Endothelial cell of umbilical vein (primary cell): ENCODE results near the gene CCDC81. TPM values are rescaled to one million over a fixed set of nuclear protein-coding genes. Genes with fewer than 3 reads are reported as not detected.

Experiments used
- BruUV-seq: library from RNA; stranded (reverse); fragments of 400-500 nt; replicated peaks from 2 replicates; lab custom pipeline; 2021; lab: Mats Ljungman, UMichigan
- CTCF ChIA-PET: fragments of 300-600, 350-600 bp; sonication (Branson Sonifier 250); formaldehyde crosslinking; loops from one replicate; lab custom pipeline; 2021; ENCODE audit warnings: antibody characterized with exemption, inconsistent platforms; lab: Charles Lee
- POLR2A ChIA-PET: fragments of 300-600, 350-600 bp; sonication (Branson Sonifier 250); formaldehyde crosslinking; loops from one replicate; lab custom pipeline; 2021; ENCODE audit warnings: antibody characterized with exemption, inconsistent platforms; lab: Charles Lee
- DNase-seq: peaks from one replicate; pipeline ENCODE4 v3.0.0-alpha.2; 2011; ENCODE audit warnings: low read depth, low spot score
- FAIRE-seq: peaks from 2 replicates; lab custom pipeline; 2011; peaks lifted over from hg19 to GRCh38; lab: Jason Lieb, UNC
- H2AFZ ChIP-seq: 2 replicates; pipeline ENCODE4 v1.6.0; 2012; ENCODE audit warnings: low read depth, low read length, control low read depth, inconsistent platforms
- H3K27ac ChIP-seq: 2 replicates; pipeline ENCODE4 v1.5.1; 2011; ENCODE audit warnings: low read depth, mild to moderate bottlenecking, control low read depth, low read length, moderate library complexity; ENCODE audit not compliant: insufficient read depth
- H3K27me3 ChIP-seq, 2 experiments: 2 replicates each; pipeline versions ENCODE4 v1.6.0 to v1.6.1; 2011; ENCODE audit warnings: low read length in 2 of 2, mixed read lengths in 1 of 2; ENCODE audit not compliant: control insufficient read depth in 2 of 2, insufficient read depth in 2 of 2
- H3K36me3 ChIP-seq, 2 experiments: 2 replicates in 1 of 2; 3 replicates in 1 of 2; pipeline ENCODE4 v1.5.1; 2011; ENCODE audit warnings: low read length in 2 of 2, mild to moderate bottlenecking in 1 of 2, moderate library complexity in 1 of 2; ENCODE audit not compliant: control insufficient read depth in 2 of 2, insufficient read depth in 2 of 2; ENCODE audit errors: extremely low read depth in 1 of 2
- H3K4me1 ChIP-seq: 3 replicates; pipeline ENCODE4 v1.5.1; 2011; ENCODE audit warnings: mild to moderate bottlenecking, low read length; ENCODE audit not compliant: control insufficient read depth, insufficient read depth; ENCODE audit errors: extremely low read depth
- H3K4me2 ChIP-seq: 2 replicates; pipeline ENCODE4 v1.6.1; 2011; ENCODE audit warnings: low read length, control low read depth, mixed read lengths; ENCODE audit not compliant: insufficient read depth
- H3K4me3 ChIP-seq, 3 experiments: fragments of 200-600 bp in 1 of 3; sonication (generic), shearing (Covaris generic) in 1 of 3; replicated peaks in 1 of 3; 2 replicates each; pipeline ENCODE4 v1.5.1; 2011 to 2016; ENCODE audit warnings: control low read depth in 3 of 3, low read length in 3 of 3, mild to moderate bottlenecking in 2 of 3, inconsistent platforms in 1 of 3, low read depth in 1 of 3, moderate library complexity in 1 of 3; ENCODE audit not compliant: insufficient read depth in 1 of 3
- H3K79me2 ChIP-seq: 2 replicates; pipeline ENCODE4 v1.6.0; 2012; ENCODE audit warnings: low read length, inconsistent platforms; ENCODE audit not compliant: control insufficient read depth, insufficient read depth
- H3K9ac ChIP-seq: replicated peaks from 2 replicates; pipeline ENCODE3; 2011; ENCODE audit warnings: low read length, control low read depth; ENCODE audit not compliant: insufficient read depth; ENCODE audit errors: extremely low read depth
- H3K9me1 ChIP-seq: replicated peaks from 3 replicates; pipeline ENCODE4 v1.6.0; 2011; ENCODE audit warnings: mild to moderate bottlenecking, low read length; ENCODE audit not compliant: control insufficient read depth, insufficient read depth; ENCODE audit errors: extremely low read depth
- H3K9me3 ChIP-seq: replicated peaks from 2 replicates; pipeline ENCODE4 v1.5.1; 2012; ENCODE audit warnings: low read length, inconsistent platforms; ENCODE audit not compliant: control insufficient read depth, insufficient read depth
- H4K20me1 ChIP-seq: replicated peaks from 2 replicates; pipeline ENCODE3; 2011; ENCODE audit warnings: mild to moderate bottlenecking, low read length; ENCODE audit not compliant: control insufficient read depth, insufficient read depth; ENCODE audit errors: extremely low read depth
- CTCF ChIP-seq, 2 donors: IDR thresholded peaks; 1 replicate in 1 of 2; 2 replicates in 1 of 2; pipeline ENCODE4 v1.5.1; 2011; ENCODE audit warnings: low read length in 2 of 2, mild to moderate bottlenecking in 2 of 2, moderate library complexity in 2 of 2, control low read depth in 1 of 2, inconsistent platforms in 1 of 2, low read depth in 1 of 2; ENCODE audit not compliant: insufficient read depth in 1 of 2; ENCODE audit errors: extremely low read depth in 1 of 2
- EZH2 ChIP-seq: IDR thresholded peaks from 2 replicates; pipeline ENCODE4 v1.6.1; 2012; ENCODE audit warnings: borderline replicate concordance, low read depth, mild to moderate bottlenecking, moderate library complexity, low read length, inconsistent platforms; ENCODE audit not compliant: severe bottlenecking
- FOS ChIP-seq: IDR thresholded peaks from 2 replicates; pipeline ENCODE4 v1.6.1; 2011; ENCODE audit warnings: mild to moderate bottlenecking, low read length, moderate library complexity, borderline replicate concordance; ENCODE audit not compliant: insufficient read depth
- GATA2 ChIP-seq: IDR thresholded peaks from 2 replicates; pipeline ENCODE4 v1.7.0; 2011; ENCODE audit warnings: low read depth, mild to moderate bottlenecking, moderate library complexity, mixed read lengths, low read length; ENCODE audit not compliant: insufficient read length, insufficient read depth
- JUN ChIP-seq: IDR thresholded peaks from 2 replicates; pipeline ENCODE4 v1.6.1; 2011; ENCODE audit warnings: borderline replicate concordance, low read depth; ENCODE audit not compliant: insufficient read length, insufficient read depth
- MAX ChIP-seq: IDR thresholded peaks from 2 replicates; pipeline ENCODE4 v1.6.1; 2011; ENCODE audit not compliant: insufficient read depth, insufficient read length
- MYC ChIP-seq: IDR thresholded peaks from one replicate; pipeline ENCODE4 v1.6.1; 2011; ENCODE audit warnings: mild to moderate bottlenecking, low read depth, low read length
- POLR2A ChIP-seq: IDR thresholded peaks from 2 replicates; pipeline ENCODE4 v1.6.1; 2012; ENCODE audit warnings: low read depth, mild to moderate bottlenecking, control low read depth, low read length
- POLR2AphosphoS5 ChIP-seq: IDR thresholded peaks from 2 replicates; pipeline ENCODE4 v1.6.1; 2012; ENCODE audit warnings: low read depth, mild to moderate bottlenecking, control low read depth, low read length, moderate library complexity; ENCODE audit not compliant: insufficient read depth
- dilution Hi-C: fragments of 300-500 bp; cut with MboI; formaldehyde crosslinking; loops from one replicate; pipeline ENCODE4 v1.15.0; 2019; ENCODE audit warnings: low sequenced_read_pairs; ENCODE audit not compliant: extremely low pct_ligation_motif_present
- intact Hi-C: fragments of 100-400 bp; cut with micrococcal nuclease; formaldehyde crosslinking; loops from one replicate; pipeline ENCODE4 v1.10.0; 2022
- polyA plus RNA-seq, 4 experiments: library from polyadenylated mRNA; depleted of rRNA in 3 of 4; stranded (reverse) in 3 of 4; unstranded in 1 of 4; fragments of >200 nt; gene quantifications; 2 replicates each; pipeline versions ENCODE4 v1.2.1 to v1.2.3, GENCODE V29; 2011 to 2012; ENCODE audit warnings: missing spikeins in 1 of 4
- total RNA-seq: library from RNA; stranded (reverse); gene quantifications from 2 replicates; pipeline ENCODE4 v1.2.3, GENCODE V29; 2021

CCDC81 gene
- total and polyA plus RNA-seq, 2 donors (not counting 3 experiments of a cell fraction or from before 2014, with no cell fraction given) = 0.57 to 1.1 TPM

GRCh38 chr11:86442420-86442819, 67.7 kb downstream of the CCDC81 start:
- intact Hi-C loops = no loop called here
- no peaks in the 10 kb centered on the region for H3K9me1 ChIP-seq
- no peak overlapping the region for H2AFZ ChIP-seq
- ChIA-PET POLR2A (no interaction called here), CTCF (interaction anchor here (1.8 kb wide), 1 partner anchor 82 kb away, joined by 9 read pairs; no protein-coding TSS in a partner anchor)
- H3K27me3 ChIP-seq = no peaks in the 10 kb centered on the region
- FAIRE-seq = no peak
- H3K27ac ChIP-seq = no peak overlapping the region
- TF ChIP-seq POLR2A = no peak
- TF ChIP-seq JUN = no peak
- no peak for TF ChIP-seq CTCF (IDR thresholded peaks at IDR 0.05; ENCODE audit: extremely low read depth in 1 of 2, insufficient read depth in 1 of 2, low read depth in 1 of 2, low read length in 2 of 2)
- no peak for TF ChIP-seq MAX
- TF ChIP-seq GATA2 = no peak
- no peak for TF ChIP-seq FOS
- no peak for TF ChIP-seq EZH2
- TF ChIP-seq MYC = no peak
- no peak for TF ChIP-seq POLR2AphosphoS5
- H3K4me3 ChIP-seq = no peak overlapping the region
- H3K4me2 ChIP-seq = no peak overlapping the region
- H3K9ac ChIP-seq = no peak overlapping the region
- dilution Hi-C loops = no loop called here
- no peak for DNase-seq
- no TSS peak for BruUV-seq
- no peaks in the 10 kb centered on the region for H3K36me3 ChIP-seq
- no peaks in the 10 kb centered on the region for H4K20me1 ChIP-seq
- peaks cover 7% of the 10 kb centered on the region for H3K4me1 ChIP-seq
- H3K9me3 ChIP-seq = no peaks in the 10 kb centered on the region
- H3K79me2 ChIP-seq = no peaks in the 10 kb centered on the region
